Stimulated activated CD4-positive, alpha-beta T cell treated with anti-CD3 and anti-CD28 coated beads, Interleukin-2, amount 100 ng/mL, for 48 hours (primary cell): ENCODE measurements around the gene PTOV1.
"Not testable (repeated sequence)": the region's sequence is repeated elsewhere in the genome, so short reads cannot be mapped to it uniquely, and the experiment has no call there.

Experiments
- DNase-seq, 2 donors: peaks; one replicate each; pipeline ENCODE4 v3.0.0-alpha.2; 2020

PTOV1 gene

DNA sequence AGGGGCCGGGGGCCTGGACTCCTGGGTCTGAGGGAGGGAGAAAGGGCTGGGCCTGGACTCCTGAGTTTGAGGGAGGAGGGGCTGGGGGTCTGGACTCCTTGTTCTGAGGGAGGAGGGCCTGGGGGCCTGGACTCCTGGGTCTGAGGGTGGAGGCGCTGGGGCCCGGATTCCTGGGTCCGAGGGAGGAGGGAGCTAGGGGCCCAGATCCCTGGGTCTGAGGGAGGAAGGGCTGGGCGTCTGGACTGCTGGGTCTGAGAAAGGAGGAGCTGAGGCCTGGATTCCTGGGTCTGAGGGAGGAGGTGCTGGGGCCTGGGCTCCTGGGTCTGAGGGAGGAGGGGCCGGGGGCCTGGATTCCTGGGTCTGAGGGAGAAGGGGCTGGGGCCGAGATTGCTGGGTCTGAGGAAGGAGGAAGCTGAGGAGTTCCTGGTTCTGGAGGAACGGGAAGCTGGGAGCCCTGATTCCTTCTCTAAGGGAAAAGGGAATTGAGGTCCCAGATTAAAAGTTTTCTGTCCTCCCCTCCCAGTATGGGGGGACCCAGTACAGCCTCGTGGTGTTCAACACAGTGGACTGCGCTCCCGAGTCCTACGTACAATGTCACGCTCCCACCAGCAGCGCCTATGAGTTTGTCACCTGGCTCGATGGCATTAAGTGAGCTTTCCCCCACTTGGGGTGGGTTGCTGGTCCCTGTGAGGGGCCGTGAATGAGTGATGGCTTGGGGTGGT lies 32.1 kb upstream of the PTOV1 start:
- DNase-seq = no peak

DNA sequence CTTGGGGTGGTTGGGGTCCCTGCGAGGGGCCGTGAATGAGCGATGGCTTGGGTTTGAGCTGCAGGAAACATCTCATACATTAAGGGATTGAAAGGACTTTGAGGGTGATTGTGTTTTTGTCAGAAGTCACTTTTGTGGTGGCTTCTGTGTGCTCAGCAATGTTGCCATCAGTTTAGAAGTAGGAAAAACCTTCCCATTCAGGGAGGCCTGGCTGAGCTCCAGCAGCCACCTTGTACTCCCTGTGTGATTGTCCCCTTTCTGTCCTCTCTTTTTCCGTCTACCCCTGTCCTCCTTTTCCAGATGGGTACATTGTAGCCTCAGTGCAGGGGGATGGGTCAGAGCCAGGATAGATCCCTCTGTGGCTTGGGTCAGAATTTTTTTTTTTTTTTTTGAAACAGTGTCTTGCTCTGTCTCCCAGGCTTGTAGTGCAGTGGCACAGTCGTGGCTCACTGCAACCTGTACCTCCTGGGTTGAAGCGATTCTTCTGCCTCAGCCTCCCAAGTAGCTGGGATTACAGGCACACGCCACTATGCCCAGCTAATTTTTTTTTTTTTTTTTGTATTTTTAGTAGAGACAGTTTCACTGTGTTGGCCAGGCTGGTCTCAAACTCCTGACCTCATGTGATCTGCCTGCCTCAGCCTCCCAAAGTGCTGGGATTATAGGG lies 31.4 kb upstream of the PTOV1 start:
- DNase-seq = not testable (repeated sequence)

DNA sequence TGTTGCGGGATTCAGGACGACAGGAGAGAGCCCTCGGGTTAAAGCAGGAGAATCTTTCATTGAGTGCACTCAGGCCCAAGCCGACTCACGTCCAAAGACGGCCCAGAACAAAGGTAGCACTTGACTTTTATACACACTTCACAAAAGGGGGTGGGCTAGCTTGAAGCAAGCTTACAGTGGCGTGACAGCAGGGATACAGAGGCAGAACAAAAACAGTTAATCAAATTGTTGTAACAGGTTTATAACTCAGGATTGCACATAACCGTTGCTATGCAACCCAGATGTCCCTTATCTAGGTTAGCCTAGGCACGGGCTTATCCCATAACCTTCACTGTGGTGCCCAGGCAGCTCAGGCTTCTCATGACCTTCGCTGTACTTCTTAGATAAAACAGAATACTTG lies 30.8 kb upstream of the PTOV1 start:
- no peak for DNase-seq

DNA sequence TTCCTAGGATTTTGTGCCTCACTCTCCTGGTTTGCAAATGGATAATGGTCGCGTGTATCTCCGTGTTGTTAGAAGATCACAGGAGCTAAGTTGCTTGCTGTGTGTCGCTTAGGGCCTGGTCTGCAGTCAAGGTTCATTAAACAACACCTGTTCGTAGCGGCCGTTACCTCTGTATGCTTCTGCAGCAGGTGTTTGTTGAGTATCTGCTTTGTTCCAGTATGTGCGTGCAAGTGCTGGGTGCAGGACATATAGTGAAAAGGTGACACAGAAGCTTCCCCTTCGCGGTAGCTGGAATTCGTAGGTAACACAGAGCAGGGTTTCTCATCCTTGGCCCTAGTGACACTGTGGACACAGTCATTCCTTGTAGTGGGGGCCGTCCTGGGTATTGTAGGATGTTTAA lies 27.5 kb upstream of the PTOV1 start:
- DNase-seq = no peak

DNA sequence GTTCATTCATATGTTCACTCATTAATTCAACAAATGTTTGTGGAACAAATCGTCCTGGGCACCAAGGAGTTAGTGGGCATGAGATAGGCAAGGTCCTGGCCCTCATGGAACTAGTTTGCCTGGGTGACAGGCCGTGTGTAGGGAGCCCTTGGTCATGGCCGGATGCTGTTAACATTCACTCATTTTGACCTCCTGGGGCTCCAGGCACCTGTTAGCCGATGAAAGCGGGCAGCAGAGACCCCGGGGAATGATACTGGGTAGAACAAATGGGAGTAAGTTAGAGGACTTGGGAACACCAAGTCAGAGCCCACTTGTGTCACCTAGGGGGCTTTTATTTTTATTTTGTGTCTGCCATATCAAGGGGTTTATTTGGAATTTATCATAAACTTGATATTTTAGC lies 26.3 kb upstream of the PTOV1 start:
- no peak for DNase-seq

DNA sequence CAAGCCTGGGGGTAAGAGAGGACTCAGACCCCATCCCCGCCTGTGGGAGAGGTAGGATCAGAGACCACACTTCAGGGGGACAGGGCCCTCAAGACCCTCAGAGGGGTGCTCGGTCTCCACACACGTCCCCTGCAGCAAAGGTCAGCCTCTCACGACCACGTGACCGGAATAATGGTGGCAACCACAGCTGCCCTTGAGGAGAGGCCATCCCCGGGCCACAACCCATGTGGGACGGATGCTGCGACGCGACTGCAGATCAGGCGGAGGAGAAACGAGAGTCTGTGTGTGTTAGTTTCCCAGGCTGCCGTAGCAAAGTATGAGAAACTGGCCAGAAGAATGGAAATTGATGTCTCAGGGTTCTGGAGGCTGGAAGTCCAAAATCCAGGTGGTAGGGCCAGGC lies 23.9 kb upstream of the PTOV1 start:
- DNase-seq = no peak

DNA sequence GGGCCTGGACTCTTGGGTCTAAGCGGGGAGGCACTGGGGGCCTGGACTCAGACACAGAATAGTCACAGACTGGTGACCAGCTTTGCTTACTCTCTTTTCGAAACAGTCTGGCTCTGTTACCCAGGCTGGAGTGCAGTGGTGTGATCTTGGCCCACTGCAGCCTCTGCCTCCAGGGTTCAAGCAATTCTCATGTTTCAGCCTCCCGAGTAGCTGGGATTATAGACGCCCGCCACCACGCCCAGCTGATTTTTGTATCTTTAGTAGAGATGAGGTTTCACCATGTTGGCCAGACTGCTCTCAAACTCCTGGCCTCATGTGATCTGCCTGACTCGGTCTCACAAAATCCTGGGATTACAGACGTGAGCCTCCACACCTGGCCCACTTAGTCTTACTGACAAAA lies 21.8 kb upstream of the PTOV1 start:
- DNase-seq = no peak

DNA sequence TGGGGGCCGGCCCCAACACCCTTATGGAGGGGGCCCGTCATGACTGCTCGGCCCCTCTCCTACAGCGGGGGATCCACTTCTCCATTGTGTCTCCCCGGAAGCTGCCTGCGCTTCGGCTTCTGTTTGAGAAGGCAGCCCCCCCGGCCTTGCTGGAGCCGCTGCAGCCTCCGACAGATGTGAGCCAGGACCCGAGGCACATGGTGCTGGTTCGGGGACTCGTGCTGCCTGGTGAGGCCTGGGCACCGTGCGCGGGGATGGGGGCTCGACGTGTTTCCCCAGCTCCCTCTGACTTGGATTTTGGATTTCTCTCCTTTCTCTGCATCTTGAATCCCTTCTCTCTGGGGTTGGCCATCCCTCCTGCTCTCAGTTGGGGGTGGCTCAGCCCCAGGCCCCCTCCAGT lies 21.2 kb upstream of the PTOV1 start:
- no peak for DNase-seq

DNA sequence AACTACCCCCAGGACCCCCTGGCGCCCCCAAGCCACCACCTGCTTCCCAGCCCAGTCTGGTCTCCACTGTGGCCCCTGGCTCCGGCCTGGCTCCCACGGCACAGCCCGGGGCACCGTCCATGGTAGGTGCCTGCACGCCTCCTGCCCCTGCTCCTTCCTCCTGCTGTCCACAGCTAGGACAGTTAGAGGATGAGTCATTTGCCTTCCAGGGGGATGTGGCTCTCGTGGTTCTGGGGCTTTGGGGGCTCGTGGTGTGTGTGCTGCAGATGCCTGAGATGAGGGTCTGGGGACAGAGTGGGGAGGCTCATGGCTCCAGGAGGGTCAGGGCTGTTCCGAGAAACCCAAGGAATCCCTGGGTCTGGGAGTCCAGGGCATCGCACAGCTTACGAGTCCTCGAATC lies 20.2 kb upstream of the PTOV1 start:
- DNase-seq = no peak

DNA sequence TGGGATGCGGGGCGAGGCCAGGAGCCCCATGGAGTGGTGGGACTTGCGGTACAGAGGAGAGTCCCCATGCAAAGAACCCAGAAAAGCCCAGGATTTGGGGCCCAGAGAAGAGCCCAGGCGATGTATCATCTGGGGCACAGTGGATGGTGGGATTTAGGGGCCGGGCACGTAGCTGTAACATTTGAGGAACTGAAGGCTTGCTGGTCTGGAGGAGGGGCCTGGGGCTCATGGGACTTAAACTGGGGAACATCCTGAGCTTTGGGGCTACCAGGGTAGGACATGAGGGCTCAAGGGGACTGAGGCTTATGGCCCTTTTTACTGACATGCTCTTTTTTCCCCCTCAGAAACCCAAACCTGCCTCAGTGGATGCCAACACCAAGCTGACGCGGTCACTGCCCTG lies 19.4 kb upstream of the PTOV1 start:
- DNase-seq = no peak

DNA sequence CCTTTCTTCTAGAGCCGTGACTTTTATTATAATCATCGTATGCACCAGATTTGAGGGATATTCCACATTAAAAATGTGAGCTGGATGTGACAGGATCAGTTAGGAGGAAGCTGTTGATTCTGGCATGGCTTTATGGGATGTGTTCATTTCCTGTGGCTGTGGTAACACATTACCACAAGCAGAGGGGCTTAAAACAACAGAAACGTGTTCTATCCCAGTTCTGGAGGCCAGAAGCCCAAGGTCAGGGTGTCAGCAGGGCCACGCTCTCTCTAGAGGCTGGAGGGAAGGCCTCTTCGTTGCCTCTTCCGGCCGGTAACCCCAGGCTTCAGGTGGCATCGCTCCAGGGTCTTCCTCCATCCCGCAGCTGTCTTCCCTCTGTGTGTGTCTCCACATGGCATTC lies 18.4 kb upstream of the PTOV1 start:
- no peak for DNase-seq

DNA sequence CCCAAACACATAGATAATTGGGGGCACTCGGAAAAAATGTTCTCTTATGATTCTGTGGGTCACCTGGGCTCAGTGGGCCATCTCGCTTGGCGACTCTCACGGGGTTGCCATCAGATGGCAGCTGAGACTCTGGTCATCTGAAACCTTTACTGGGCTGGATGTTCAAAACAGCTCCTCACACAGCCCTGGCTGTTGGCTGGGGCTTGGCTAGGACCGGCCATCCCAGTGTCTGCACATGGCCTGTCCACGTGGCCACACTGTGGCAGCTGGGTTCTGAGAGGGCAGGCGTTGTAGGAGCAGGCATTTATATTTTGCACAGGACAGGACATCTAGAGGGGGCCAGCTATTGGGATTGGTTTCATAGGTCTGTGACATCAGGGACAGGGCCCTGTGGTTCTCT lies 17.4 kb upstream of the PTOV1 start:
- no peak for DNase-seq

DNA sequence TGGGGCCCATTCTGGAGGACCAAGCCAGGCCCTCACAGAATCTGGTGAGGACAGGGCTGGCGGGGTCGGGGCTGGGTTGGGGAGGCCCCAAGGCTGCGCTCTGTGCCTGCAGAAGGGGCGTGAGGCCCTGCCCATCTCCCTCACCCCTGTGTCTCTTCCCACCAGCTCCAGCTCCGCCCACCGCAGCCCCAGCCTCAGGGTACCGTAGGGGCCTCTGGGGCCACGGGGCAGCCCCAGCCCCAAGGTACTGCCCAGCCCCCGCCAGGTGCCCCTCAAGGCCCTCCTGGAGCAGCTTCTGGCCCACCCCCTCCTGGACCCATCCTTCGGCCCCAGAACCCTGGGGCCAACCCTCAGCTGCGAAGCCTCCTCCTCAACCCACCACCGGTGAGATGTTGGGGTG lies 15.4 kb upstream of the PTOV1 start:
- no peak for DNase-seq

DNA sequence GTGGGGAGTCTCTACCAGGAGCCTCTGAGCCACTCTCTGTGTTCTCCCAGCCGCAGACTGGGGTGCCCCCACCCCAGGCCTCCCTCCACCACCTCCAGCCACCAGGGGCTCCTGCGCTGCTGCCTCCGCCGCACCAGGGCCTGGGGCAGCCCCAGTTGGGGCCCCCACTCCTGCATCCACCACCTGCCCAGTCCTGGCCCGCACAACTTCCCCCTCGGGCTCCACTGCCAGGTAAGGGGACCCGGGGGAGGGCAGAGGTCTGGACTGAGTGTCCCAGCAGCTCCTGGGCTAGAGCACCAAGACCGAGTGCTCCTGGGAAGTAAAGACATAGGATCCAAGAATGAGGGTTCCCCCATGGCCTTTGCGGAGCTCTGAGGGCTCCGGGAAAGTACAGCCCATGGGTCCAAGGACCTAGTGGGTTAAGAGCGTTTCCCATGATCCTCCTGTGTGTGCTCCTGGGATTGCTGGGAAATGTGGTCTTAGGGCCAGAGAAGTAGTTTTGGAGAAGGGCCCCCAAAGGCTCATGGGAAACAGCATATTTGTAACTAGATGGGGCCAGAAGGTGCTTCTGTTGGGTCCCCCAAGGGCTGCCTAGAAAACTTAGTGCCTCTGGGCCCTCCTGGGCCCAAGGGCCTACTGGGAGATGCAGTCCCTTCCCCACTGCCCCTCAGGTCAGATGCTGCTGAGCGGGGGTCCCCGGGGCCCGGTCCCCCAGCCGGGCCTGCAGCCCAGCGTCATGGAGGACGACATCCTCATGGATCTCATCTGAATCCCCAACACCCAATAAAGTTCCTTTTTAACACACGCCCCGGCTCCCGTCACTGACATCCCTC lies 14.6 kb upstream of the PTOV1 start:
- no peak for DNase-seq

DNA sequence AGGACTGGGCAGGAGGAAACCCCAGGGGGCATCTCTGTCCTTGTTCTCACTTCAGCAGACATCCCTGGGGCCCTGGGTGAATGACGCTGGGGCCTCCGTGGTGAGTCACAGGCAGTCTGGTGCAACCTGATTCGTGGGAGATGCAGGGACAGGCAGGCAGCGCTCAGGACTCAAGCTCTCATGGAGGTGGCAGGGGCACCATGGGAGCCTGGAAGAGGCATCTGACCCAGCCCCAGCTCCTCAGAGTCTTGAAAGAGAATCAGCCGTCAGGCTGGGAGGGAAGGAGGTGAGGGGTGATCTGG lies 14.0 kb upstream of the PTOV1 start:
- DNase-seq = no peak

DNA sequence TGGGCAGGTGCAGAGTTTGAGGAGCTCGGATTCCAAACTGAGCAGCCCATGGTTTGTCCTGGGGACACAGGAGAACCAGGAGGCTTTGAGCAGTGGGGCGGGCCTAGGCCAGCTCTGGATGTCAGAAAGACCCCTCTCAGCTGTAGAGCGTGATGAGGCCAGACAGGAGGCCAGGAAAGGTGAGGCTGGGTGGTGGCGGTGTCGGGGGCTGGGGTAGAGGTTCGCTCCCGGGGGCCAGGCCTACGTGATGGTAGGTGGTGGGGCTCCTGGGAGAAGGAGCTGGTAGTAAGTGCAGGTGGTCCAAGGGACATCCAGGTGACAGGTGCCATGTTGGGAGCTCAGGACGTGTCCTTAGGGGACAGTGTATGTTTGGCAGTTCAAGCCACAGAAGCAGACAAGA lies 13.5 kb upstream of the PTOV1 start:
- DNase-seq = no peak

DNA sequence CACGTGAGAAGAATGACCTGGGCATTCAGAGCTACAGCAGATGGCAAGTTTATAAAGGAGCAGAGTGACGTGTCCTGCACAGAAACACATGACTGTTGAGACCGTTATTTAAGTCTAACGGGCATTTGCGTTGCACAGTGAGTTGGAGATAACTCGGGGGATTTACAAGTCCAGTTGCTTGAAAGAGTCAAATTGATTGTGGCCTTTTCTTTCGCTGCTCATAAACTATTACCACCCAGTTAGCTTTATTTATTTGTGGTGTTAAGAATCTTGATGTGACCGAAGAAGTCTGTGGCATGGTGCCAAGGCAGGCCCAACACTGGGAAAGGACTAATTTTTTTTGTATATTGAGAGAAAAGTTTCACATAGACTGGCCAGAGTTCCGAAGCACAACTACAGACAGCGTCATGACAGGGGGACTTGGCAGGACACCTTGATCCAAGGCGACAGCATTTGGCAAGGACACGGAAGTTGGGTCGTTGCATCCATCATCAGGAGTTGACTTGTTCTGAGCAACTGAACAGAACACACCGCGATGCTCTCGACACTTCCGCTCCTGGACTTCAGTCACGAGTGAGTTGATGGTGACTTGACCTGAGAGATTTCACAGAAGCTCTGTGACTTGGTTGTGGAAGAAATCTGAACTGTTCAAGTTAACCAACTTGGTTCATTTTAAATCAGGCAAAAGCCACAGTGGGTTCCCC lies 11.9 kb upstream of the PTOV1 start:
- DNase-seq = no peak

DNA sequence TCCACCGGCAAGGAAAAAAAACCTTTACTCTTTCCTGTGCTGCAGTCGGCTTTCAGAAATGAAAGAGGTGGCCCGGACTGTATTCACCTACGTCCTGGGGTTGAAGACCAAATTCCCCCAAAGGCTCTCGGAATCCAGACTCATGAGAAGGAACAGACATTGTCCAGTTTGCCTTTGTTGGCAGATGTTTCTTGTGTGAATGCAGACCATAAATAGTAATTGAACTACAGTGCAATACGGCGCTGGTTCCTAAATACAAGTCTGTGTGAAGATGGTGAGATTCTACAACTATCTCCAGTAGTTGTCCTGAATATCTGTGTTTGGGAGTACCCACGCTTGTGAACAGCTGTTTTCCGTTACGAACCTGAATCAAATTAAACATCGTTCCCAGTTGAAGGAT lies 11.2 kb upstream of the PTOV1 start:
- DNase-seq = no peak

DNA sequence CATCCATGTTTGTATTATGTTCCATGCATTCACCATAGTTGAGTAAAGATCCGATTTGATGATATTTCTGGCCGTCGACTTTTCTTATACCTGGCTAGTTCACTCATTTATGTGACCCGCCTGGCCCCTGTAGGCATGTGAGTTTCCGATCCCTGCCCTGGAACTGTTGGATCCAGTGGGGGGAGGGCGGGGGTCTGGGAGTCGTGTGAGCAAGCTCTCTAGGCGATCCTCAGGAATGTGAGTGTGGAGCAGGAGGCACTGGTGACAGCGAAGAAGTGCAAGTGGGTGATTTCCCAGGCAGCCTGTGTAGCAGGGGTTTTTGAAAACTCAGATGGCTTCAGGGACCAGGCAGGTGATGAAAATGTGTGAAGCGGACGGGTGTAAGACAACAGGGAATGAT lies 10.6 kb upstream of the PTOV1 start:
- DNase-seq = no peak

DNA sequence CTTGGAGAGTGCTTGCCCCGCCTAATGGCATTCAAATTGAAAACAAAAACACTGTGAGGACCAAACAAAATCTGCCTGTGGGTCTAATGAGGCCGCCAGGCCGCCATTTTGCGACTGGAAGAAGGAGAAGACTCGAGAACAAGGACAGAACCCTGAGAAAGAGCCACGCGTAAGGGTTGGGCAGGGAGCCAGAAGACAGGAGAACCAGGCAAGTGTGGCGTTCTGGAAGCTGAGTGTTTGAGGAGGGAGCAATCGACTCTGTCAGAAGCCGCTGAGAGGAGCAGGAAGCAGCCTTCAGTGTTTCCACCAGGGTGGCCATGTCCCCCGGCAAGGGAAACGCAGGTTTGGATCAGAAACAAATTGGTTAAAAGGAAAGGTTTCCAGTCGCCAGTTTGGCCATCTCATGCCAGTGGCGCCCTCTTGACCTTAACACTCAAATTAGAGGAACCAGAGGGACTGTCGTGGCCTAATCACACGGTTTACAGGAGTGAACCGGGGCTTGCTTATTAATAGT lies 10.2 kb upstream of the PTOV1 start:
- no peak for DNase-seq

DNA sequence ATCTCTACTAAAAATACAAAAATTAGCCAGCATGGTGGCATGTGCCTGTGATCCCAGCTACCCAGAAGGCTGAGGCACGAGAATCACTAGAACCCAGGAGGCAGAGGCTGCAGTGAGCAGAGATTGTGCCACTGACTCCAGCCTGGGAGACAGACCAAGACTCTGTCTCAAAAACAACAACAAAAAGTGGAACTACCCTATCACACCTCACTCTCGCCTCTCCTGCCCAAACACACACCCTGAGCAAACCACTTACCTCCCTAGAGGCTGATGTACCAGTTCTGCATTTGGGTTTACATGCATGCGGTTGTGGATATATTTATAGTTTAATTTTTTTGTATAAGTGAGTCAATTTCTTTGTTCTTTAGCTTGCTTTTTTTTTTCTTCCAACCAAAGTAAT lies 7.7 kb upstream of the PTOV1 start:
- DNase-seq = no peak

DNA sequence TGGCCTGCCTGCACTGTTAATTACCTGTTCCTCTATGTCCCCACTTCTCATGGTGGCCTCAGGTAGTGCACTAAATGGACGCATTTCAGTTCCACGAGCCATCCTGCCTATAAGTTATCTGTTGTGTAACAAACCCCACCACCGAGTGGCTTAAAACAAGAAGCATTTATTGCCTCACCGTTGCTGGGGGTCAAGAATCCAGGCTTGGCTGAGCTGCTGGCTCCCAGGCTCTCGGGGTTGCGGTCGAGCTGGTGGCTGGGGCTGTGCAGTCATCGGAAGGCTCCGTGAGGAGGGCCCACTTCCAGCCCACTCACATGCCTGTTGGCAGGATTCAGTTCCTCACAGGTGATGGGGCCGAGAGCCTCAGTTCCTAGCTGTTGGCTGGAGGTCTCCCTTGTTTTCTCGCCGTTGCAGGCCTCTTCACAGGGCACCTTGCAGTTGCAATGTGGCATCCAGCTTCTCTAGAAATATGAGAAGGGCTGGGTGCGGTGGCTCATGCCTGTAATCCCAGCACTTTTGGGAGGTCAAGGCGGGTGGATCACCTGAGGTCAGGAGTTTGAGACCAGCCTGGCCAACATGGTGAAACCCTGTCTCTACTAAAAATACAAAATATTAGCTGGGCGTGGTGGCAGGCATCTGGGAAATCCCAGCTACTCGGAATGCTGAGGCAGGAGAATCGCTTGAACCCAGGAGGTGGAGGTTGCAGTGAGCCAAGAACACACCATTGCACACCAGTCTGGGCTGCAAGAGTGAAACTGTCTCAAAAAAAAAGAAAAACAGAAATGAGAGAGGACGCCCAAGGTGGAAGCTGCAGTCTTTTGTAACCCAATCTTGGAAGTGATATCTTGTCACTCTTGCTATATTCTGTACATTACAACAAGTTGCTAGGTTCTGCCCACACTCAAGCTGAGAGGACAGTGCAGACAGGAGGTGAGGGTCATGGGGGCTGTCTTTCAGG lies 6.5 kb upstream of the PTOV1 start:
- DNase-seq = no peak
